HG03196 (cell line): Measurements from ENCODE around the gene CTBP2.

Experiments used
- ATAC-seq: cut with Tn5 transposase; IDR thresholded peaks from one replicate; pipeline ENCODE4 v1.9.1; 2021; ENCODE audit not compliant: unreplicated experiment

CTBP2 gene

GRCh38 chr10:125002047-125002422 lies 158.3 kb downstream of the CTBP2 start:
- no peak for ATAC-seq

- no peak for ATAC-seq
These were observed 158.9 kb downstream of the CTBP2 start for GRCh38 chr10:125001313-125002046.

- ATAC-seq = no peak
These were observed 159.7 kb downstream of the CTBP2 start for GRCh38 chr10:125000366-125001312.

- no peak for ATAC-seq
These were observed 160.7 kb downstream of the CTBP2 start for GRCh38 chr10:124999433-125000365.

GRCh38 chr10:124998624-124999291 lies 161.6 kb downstream of the CTBP2 start:
- ATAC-seq = no peak

GRCh38 chr10:124997771-124998623 lies 162.4 kb downstream of the CTBP2 start:
- no peak for ATAC-seq

GRCh38 chr10:124997306-124997705 lies 163.1 kb downstream of the CTBP2 start:
- no peak for ATAC-seq

- no peak for ATAC-seq
These were observed 163.5 kb downstream of the CTBP2 start for GRCh38 chr10:124996854-124997215.

- no peak for ATAC-seq
These were observed 164.1 kb downstream of the CTBP2 start for GRCh38 chr10:124996127-124996853.

- ATAC-seq = no peak
These were observed 164.8 kb downstream of the CTBP2 start for GRCh38 chr10:124995605-124996004.

- no peak for ATAC-seq
These were observed 165.5 kb downstream of the CTBP2 start for GRCh38 chr10:124994573-124995473.

- no peak for ATAC-seq
These were observed 166.5 kb downstream of the CTBP2 start for GRCh38 chr10:124993736-124994451.

- no peak for ATAC-seq
These were observed 167.0 kb downstream of the CTBP2 start for GRCh38 chr10:124993345-124993708.

- ATAC-seq = no peak
These were observed 167.7 kb downstream of the CTBP2 start for GRCh38 chr10:124992462-124993344.

- no peak for ATAC-seq
These were observed 168.5 kb downstream of the CTBP2 start for GRCh38 chr10:124991835-124992234.
